ENCODE measurements around the gene KLHDC7A.

KLHDC7A gene

GRCh38 chr1:18491168-18491567 lies 10.4 kb downstream of the KLHDC7A start:
- no peak overlapping the region for H3K4me3 ChIP-seq (replicated peaks; ENCODE audit: low read depth, low read length)
- no peak for TF ChIP-seq CTCF (IDR thresholded peaks at IDR 0.05; ENCODE audit: low read length, missing control alignments)
- no peak for DNase-seq (ENCODE audit: low read depth)

DNA sequence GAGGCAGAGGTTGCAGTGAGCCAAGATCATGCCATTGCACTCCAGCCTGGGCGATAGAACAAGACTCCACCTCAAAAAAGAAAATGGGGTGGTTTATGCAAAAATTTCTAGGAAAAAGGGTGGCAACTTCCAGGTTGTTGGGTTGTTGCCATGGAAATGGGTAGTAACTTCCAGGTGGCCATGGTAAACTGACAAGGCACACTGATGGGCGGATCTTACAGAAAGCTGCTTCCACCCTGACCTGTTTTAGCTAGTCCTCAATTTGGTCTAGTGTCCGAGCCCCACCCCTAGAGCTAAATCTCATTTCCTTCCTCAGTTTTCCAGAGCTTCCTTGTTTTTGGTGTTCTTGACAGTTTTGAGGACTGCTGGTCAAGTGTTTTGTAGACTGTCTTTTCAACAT lies 13.6 kb downstream of the KLHDC7A start:
- no peak for DNase-seq (ENCODE audit: low read depth)
- H3K4me3 ChIP-seq (replicated peaks; ENCODE audit: low read depth, low read length): no peak overlapping the region
- TF ChIP-seq CTCF (IDR thresholded peaks at IDR 0.05; ENCODE audit: low read length, missing control alignments): no peak

DNA sequence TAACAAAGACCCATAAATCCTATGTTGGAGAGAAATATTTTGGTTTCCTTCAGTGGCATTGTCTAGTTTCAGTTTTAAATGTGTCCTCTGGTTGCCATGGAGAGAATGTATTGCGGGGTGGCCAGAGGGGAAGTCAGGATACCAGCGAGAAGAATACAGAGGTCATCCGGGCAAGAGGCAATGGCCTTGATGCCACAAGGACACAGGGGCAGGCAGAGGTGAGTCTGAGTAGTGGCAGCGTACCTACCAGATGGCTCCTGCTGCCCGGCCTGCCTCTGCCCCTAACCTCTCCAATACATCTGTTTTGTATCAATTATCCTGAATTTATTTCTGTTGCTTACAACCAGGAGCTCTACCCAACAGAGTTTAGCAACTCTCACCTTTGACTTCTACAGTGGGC lies 14.9 kb downstream of the KLHDC7A start:
- no peak overlapping the region for H3K4me3 ChIP-seq (replicated peaks; ENCODE audit: low read depth, low read length)
- no peak for TF ChIP-seq CTCF (IDR thresholded peaks at IDR 0.05; ENCODE audit: low read length, missing control alignments)
- DNase-seq (ENCODE audit: low read depth): no peak

GRCh38 chr1:18496056-18496455 lies 15.3 kb downstream of the KLHDC7A start:
- no peak for DNase-seq (ENCODE audit: low read depth)
- no peak for TF ChIP-seq CTCF (IDR thresholded peaks at IDR 0.05; ENCODE audit: low read length, missing control alignments)
- no peak overlapping the region for H3K4me3 ChIP-seq (replicated peaks; ENCODE audit: low read depth, low read length)

DNA sequence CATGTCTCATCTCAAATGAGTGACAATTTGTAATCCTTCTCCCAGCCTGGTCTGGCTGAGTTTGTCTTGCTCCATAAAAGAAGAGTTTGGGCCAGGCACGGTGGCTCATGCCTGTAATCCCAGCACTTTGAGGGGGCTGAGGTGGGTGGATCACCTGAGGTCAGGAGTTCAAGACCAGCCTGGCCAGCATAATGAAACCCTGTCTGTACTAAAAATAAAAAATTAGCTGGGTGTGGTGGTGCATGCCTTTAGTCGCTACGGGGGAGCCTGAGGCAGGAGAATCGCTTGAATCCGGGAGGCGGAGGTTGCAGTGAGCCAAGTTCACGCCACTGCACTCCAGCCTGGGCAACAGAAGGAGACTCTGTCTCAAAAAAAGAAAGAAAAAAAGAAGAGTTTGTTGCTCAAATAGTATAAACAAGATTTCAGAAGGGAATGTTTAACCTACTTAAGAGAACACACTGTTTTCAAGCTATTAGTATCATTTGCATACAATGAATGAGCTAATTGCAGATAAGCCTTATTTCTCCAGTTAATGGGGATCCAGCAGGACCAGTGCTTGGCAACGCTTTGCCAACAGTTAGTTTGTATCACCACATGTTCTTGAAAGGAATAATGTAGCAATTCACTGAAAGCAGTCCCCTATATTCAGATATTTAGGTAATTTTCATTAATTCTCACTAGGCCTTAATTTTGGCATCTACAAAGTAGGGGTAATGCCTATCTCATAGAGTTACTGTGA lies 15.9 kb downstream of the KLHDC7A start:
- no peak overlapping the region for H3K4me3 ChIP-seq (replicated peaks; ENCODE audit: low read depth, low read length)
- no peak for TF ChIP-seq CTCF (IDR thresholded peaks at IDR 0.05; ENCODE audit: low read length, missing control alignments)
- no peak for DNase-seq (ENCODE audit: low read depth)

DNA sequence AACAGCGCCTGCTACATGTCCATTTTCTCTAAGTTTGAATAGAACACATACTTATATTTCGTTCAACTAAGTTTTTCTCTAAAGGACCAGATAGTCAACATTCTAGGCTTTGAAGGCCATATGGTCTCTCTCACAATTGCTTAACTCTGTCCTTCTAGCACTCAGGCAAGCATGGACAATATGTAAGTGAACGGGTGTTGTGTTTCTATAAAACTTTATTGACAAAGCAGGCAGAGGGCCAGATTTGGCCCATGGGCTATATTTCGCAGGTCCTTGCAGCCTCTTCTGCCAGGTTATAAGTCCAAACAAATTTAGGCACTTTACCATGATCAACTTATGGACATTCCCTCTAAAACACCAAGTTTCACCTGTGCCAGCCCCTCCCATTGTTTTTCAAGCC lies 21.1 kb downstream of the KLHDC7A start:
- no peak overlapping the region for H3K4me3 ChIP-seq (replicated peaks; ENCODE audit: low read depth, low read length)
- DNase-seq (ENCODE audit: low read depth): no peak
- TF ChIP-seq CTCF (IDR thresholded peaks at IDR 0.05; ENCODE audit: low read length, missing control alignments): no peak

DNA sequence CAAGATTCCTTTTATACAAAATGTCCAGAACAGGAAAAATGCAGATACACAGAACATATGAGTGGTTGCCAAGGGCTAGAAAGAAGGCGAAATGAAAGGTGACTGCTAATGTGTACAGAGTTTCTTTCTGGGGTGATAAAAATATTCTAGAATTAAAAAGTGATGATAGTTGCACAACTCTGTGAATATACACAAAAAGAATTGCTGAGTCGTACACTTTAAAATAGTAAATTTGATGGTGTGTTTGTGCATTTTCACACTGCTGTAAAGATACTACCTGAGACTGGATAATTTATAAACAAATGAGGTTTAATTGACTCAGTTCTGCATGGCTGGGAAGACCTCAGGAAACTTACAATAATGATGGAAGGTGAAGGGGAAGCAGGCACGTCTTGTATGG lies 23.9 kb downstream of the KLHDC7A start:
- TF ChIP-seq CTCF (IDR thresholded peaks at IDR 0.05; ENCODE audit: low read length, missing control alignments): no peak
- no peak for DNase-seq (ENCODE audit: low read depth)
- H3K4me3 ChIP-seq (replicated peaks; ENCODE audit: low read depth, low read length): no peak overlapping the region
